GM19324 (cell line): ENCODE measurements around the gene SPO11.

Experiments used
- ATAC-seq: cut with Tn5 transposase; IDR thresholded peaks from one replicate; pipeline ENCODE4 v1.9.1; 2021; ENCODE audit warnings: mild to moderate bottlenecking, moderate library complexity; ENCODE audit not compliant: unreplicated experiment, low FRiP score

The SPO11 gene, protein sequence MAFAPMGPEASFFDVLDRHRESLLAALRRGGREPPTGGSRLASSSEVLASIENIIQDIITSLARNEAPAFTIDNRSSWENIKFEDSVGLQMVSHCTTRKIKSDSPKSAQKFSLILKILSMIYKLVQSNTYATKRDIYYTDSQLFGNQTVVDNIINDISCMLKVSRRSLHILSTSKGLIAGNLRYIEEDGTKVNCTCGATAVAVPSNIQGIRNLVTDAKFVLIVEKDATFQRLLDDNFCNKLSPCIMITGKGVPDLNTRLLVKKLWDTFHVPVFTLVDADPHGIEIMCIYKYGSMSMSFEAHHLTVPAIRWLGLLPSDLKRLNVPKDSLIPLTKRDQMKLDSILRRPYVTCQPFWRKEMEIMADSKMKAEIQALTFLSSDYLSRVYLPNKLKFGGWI

DNA sequence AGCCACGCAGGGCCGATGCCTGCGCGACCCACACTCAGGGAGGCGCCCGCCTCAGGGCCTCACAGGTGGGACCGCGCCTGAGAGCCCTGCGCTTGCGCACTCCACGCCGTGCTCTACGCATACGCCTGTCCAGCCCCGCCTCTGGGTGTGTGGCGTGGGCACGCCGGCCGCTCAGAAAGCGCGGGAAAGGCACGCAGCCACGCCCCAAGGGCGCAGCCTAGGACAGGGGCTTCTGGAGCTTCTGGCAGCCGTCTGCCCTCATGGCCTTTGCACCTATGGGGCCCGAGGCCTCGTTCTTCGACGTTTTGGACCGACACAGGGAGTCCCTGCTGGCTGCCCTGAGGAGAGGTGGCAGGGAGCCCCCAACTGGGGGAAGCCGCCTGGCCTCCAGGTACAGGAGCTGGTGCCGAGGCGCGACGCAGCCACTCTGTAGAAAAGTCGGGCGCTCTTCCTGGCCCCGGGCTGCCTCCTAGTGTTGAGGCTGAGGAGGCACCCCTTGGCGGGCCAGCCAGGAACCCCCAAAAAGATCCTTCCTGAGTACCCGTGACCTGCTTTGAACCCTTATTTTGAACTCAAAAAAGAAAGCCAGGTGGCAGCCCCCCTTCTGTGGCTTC lies at the start of gene SPO11:
Gene SPO11 (plus strand): TSS at position 196 of the 614 bp plus-strand sequence. CDS start 65 bp downstream, at position 261.
- ATAC-seq: no peak

DNA sequence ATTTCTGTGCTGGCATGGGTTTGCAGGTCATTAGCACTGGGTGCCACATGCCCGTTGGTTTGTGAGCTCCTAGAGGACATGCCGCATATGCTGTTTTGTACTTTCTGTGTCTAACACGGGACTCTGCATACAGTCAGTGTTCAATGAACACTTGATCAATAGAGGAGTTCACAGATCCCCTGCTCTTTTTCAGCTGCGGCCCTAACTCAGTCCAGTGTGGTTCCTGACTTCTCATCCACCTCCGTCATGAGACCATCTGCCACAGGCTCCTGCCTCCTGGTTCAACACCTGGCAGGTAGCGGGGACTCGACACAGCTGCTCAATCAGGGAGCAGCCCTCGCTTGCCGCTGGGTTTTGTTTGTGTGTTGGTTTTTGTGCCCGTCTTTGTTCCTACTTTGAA lies 49.4 kb upstream of the SPO11 start:
- no peak for ATAC-seq

DNA sequence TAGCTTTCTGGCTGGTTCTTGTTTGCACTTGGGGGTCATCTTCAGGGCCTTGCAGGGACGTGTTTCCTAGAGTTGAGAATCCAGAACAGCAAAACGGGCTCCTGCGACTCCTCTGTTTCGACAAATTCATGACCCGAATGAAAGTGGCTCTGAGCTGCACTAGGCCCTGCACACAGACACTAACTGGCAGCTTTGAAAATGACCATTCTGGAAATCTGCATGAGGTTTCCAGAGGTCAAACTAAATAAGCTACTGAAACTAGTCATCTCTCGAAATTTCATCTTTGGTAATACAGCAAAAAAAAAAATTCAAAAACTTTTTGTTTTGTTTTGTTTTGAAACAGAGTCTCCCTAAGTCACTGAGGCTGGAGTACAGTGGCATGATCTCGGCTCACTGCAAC lies 47.7 kb upstream of the SPO11 start:
- ATAC-seq: no peak

DNA sequence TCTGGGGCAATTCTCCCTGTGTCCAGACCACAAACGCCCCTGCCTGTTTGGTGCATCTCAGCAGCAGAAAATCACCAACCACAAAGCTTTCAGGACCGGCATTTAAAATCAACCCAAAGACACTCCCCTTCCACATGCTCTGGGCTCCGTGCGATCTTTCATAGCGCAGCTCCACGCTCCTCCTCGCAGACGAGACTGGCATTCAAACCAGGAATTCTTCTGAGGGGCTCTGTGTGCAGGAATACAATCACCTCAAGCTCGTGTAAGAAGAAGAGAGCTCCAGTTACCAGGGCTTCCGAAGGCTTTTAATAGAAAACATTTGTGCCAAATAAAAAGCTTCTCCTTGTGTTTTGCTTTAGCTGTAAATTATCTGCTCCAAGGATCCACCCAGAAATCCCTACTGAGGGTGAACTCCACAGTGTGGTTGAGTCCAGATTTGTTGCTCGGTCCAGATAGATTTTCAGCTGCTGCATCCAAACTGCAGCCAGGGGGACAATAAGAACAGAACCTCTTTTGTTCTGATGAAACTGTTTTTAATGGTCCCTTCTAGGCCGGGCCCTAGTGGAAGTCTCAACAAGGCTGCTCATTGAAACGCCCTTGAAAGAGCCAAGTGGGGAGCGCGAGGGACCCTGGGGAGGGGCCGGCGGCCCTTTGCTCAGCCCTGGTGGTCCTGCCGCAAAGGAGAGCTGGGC lies 46.8 kb upstream of the SPO11 start:
- ATAC-seq: no peak

DNA sequence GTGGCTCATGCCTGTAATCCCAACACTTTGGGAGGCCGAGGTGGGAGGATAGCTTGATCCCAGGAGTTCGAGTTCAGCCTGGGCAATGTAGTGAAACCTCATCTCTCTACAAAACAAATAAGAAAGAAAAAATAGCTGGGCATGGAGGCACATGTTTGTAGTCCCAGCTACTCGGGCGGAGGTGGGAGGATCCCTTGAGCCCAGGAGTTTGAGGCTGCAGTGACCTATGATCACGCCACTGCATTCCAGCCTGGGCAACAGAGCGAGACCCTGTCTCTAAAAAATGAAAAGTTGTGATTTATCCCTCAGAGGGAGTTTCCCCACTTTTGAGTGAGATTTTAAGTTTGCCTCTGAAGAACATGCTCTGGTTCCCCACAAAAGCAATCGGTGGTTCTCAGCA lies 45.7 kb upstream of the SPO11 start:
- ATAC-seq: no peak

DNA sequence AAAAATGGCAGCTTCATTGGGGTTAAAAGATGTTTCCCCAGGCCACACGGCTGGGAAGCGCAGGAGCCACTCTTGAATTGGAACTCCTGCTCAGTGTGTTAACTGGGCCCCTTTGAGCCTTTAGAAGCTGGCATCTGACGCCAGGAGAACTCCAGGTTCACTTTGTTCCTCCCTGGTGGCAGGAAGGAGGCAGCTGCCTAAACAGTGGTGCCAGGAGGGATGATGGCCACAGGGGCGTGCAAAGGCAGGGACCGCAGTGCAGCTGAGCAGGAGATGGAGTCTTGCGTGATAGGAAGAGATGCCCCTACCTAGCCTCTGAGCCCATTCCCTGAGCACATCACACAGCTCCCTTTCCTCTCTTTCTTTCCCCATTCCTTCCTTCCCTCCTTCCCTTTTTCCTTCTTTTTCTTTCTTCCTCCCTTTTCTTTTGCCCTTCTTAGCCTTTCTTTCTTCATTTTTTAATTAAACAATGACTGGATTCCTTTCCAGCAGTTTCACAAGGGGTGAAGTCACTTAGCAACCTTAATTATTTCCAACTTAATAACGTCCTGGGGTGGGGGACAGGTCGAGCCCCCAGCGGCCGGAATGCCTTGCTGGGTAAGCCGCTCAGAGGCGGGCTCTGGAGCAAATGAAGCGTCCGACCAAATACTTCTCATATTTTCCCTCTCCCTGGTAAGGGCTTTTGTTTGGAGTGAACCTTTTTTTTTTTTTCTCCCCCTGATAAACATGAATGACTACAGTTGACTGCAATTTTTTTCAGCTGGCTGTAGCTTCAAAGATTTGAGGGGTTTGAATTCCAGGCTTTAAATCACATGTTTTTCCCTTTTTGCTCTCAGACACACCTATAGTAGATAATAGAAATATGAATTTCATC lies 42.4 kb upstream of the SPO11 start:
- ATAC-seq: no peak

DNA sequence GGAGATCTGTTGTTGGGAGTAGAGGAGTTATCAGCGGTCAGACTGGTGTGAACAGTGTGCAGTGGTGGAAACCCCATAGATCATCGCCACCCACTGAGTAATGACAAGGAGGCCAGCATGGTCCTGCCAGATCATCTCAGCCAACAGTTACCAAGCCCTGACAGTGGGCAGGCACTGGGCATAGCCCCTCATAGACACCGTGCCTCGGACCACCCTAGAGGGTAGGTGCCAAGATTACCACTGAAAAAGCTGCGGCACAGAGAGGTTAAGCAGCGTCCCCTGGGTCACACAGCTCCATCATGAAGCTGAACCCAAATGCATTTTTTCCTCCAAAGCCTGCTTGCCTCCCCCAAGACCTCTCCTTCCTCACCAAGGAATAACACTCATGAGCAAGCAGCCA lies 41.7 kb upstream of the SPO11 start:
- no peak for ATAC-seq

DNA sequence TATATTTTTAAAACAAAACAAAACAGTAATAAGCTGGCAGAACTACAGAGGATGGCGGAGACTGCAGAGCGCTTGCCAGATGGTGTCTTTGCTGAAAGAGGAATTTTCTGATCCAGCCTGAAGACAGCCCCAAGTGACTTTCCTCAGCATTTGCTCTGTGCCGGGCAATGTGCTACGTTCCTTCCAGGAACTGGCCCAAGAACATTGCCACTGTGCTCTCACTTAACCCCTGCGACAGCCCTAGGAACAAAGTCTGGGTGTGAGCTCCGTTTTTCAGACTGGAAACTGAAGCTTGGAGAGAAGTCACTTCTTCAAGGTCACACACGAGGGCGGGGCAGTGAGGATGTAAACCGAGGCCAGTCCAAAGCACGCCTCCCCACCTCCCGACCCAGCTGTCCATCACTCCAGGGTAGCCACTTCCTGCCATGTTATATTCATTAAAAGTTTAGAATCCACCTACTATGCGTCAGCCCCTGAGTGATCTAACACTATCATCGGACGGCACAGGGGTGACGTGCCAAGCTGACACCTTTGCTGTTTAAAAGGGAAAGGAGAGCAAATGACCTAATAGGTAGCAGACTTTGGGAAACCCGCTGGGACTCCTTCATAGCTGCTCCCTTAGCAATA lies 40.8 kb upstream of the SPO11 start:
- ATAC-seq: no peak

DNA sequence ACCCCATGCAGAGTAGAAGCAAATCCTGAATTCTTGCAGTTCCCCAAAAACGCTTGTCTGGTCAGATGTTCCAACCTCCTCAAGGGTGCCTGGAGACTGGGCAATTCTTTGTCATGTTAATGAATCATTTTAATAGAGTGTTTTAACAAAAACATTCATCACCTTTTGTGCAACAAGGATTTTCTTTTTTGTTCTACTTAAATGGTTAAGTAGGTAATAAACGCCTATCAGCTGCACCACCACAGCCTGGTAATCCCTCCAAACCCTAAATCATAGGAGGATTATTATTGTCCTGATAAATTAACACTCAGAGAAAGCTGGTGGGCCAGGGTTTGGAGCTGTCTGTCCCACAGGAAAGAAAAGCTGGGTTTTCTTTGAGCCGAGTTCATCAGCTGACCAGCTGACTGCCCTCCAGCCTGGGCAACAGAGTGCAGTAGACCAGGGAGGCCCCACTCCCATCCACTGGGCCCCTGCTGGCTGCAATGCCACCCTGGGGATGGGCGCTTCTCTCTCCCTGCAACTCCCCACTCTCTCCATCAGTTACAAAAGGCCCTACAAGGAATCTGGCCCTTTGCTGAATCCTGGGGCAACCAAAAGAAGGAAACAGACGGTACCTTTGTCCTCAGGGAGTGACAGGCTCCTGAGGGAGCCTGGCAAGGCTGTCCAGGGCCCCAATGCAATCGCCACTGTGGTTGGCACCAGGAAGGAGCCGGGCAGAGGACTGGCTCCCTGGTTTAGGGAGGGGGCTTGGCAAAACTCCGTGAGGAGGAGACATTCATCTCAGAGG lies 40.0 kb upstream of the SPO11 start:
- ATAC-seq: no peak

DNA sequence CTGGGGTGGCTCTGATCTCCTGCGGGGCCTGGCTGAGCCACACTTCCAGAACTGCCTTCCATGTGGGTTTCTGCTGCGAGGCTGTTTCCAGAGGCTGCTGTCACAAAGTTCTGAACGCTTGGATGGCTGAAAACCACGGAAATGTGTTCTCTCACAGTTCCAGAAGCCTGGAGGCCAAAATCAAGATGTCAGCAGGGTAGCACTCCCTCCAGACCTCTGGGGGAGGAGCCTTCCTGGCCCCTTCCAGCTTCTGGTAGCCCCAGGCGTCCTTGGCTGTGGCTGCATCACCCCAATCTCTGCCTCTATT lies 39.5 kb upstream of the SPO11 start:
- no peak for ATAC-seq

DNA sequence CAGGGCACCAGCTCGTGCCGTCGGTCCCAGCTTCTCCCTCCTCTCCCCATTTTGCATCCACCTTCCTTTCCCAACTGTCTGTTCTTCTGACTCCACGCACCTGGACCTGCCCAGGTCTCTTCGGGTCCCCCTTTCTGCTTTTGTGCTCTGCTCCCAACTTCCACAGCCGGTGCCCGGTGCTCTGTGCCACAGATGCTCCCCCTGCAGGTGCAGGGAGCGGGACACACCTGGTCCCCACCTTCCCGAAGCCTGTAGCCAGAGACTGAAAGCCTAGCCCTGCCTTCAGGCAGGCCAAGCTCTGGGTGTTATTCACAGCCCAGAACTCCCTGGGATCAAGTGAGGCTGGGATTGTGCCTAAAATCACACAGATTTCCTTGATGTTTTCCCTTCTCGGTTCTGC lies 38.6 kb upstream of the SPO11 start:
- ATAC-seq: no peak

DNA sequence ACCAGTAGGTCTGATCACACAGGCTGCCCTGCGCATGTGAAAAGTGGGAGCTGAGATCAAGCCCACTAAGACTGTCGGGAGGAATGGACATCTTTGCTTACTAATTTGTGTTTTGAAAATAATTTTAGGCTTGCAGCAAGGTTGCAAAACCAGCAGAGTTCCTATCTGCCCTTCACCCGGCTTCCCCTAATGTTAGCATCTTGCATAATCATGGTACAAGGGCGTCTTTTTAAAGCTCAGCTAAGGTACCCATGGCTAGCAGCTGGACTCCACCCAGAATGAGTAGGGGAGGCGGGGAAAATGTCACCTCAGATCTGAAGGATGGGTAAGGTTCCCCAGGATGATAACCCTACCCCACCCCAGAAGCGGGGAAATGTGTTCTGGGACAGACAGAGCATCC lies 37.9 kb upstream of the SPO11 start:
- ATAC-seq: no peak

DNA sequence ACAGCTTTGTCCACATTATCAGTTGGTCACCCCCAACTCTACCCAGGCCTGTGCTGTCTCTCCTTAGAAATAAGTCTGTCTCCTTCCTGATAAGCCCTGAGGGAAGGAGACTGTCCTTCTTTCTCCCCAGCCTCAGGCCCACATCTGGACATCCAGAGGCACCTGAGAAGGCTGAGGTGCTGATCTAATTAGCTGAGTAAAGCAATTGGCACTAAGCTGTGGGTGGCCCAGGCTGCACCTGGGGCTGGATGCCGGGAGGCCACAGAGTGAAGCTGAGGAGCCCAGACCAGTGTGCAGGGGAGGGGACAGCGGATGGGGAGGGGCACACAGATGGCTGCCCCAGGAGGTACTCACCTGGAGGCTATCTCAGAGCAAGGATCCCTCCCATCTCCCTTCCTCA lies 37.0 kb upstream of the SPO11 start:
- ATAC-seq: no peak

DNA sequence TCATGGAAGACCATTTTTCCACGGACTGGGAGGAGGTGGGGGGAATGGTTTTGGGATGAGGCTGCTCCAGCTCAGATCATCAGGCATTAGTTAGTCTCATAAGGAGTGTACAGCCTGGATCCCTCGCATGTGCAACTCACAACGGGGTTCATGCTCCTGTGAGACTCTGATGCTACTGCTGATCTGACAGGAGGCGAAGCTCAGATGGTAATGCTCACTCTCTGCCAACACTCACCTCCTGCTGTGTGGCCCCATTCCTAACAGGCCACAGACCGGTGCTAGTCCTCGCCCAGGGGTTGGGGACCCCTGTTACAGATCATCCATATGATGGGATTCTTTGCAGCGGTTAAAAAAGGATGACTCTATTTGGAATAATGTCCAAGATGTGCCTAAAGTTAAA lies 35.6 kb upstream of the SPO11 start:
- no peak for ATAC-seq

DNA sequence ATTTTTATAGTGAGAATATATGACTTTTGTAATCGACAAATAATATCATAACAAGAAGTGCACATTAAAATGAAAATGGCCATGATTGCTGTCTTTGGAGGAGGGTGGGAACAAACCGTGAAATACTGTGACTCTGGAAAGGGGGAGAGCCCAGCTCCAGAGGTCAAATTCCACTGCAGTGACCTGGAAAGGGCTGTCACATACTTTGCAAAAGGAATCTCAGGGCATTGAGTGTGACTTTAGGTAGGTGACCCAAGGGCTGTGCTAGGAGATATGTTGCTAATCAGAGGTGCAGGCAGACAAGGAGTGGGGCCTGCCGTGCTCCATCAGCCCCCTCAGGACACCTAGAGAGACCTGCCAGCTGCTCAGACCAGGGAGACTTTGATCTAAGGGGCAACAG lies 35.1 kb upstream of the SPO11 start:
- ATAC-seq: no peak

DNA sequence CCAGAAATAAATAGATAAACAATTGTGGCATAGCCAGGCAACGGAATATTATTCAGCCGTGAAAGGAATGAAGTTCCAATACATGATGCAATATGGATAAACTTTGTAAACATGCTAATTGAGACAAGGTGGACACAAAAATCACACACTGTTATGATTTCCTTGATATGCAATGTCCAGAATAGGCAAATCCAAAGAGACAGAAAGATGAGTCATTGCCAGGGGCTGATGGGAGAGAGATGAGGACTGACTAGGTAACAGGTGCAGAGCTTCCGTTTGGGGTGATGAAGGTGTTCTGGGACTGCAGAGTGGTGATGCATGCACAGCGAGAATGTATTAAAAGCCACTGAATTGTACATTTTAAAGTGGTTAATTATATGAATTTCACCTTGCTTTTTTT lies 31.1 kb upstream of the SPO11 start:
- ATAC-seq: no peak

DNA sequence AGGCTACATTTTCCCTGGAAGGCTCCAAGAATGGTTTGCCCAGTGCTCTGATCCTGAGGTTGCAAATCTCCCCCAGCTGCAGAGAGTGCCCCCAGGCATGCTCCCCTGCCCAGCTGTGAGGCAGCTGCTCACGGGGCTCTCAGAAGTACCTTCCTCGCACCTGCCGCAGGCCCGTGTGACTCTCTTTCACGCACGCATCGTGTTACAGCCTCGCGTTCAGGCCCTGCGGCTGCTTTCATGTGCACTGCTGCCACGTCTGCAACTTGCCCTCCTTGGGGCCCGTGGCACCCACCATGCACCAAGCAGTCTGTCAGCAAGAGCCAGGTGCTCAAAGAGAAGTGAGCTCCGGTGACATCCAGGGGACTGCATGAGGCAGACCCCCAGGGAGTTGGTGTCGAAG lies 28.6 kb upstream of the SPO11 start:
- ATAC-seq: no peak

DNA sequence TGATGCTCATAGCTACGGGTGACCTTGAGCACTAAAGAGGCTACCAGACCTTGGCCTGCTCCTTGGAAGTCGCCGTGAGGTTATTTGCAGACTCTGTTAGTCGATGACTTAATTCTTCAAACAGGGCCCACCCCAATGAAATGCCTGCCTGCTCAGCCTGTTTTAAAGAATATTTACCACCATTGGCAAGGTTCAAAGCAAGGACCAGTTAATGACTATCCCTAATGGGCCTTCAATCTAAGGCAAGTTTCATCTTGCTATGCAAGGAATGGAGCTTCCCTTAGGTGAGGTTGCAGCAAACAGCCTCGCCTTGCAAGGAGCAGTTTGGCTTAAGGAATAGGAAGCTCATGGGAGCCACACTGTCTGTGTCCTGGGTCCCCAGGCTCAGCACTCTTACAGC lies 22.9 kb upstream of the SPO11 start:
- ATAC-seq: no peak

DNA sequence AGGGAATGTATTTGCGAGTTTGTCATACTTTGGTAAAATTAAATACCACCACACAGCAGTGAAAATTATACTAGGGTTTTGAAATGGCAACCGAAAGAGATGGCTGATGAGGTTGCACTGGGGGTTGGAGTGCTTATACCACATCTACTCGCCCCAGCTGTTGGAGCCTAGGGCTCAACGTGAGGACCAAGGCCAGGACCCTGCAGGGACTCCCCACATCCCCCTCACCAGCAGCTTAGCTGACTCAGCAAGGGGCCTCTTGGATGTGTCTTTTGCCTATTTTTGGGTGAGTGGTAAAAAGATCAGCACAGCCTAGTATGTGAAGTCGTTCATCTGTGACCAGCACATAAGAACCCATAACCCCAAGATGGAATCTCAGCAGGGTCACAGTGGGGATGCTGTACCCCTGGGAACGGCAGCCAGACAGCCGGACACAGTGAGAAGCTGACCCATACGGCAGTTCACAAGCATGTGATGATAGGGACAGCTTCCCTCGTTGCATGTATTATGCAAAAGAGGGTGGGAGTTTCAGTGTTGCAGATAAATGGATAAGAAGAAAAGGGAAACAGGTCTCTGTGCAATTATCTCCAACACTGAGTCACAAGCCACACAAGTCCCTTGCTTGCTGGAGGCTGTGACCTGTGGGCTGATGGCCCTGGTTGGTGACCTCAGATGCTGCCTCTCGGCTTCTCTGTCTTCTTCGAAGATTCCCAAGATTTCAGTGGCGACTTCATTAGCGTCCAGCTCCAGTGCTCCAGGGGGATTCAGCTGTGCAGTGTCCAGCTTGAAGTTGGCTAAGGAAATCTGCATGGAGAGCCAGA lies 20.9 kb upstream of the SPO11 start:
- no peak for ATAC-seq
